Stimulated activated CD8-positive, alpha-beta memory T cell treated with anti-CD3 and anti-CD28 coated beads, Interleukin-7, amount 100 ng/mL, for 1 hour (primary cell): Measurements from ENCODE around the gene CYBC1.

Source experiments
- DNase-seq, 2 donors: peaks; one replicate each; pipeline ENCODE4 v3.0.0-alpha.2; 2020; ENCODE audit warnings: low read depth in 2 of 2

The CYBC1 gene

GRCh38 chr17:82447876-82448275 is 2.7 kb downstream of the CYBC1 start:
- DNase-seq: no peak

- DNase-seq: no peak
Measured at GRCh38 chr17:82446649-82447048, 3.9 kb downstream of the CYBC1 start.

- DNase-seq: no peak
Measured at GRCh38 chr17:82446124-82446523, 4.4 kb downstream of the CYBC1 start.

- no peak for DNase-seq
Measured at GRCh38 chr17:82445542-82445941, 5.0 kb downstream of the CYBC1 start.

GRCh38 chr17:82444941-82445521 is 5.5 kb downstream of the CYBC1 start:
- no peak for DNase-seq

- no peak for DNase-seq
Measured at GRCh38 chr17:82444284-82444893, 6.2 kb downstream of the CYBC1 start.

GRCh38 chr17:82443465-82444283 is 6.9 kb downstream of the CYBC1 start:
- DNase-seq: no peak

GRCh38 chr17:82442643-82443464 is 7.7 kb downstream of the CYBC1 start:
- no peak for DNase-seq

GRCh38 chr17:82441691-82442487 is 8.7 kb downstream of the CYBC1 start:
- DNase-seq: no peak

- DNase-seq: no peak
Measured at GRCh38 chr17:82440991-82441627, 9.4 kb downstream of the CYBC1 start.

- DNase-seq: no peak
Measured at GRCh38 chr17:82440469-82440981, 10.0 kb downstream of the CYBC1 start.

- no peak for DNase-seq
Measured at GRCh38 chr17:82439829-82440365, 10.7 kb downstream of the CYBC1 start.

GRCh38 chr17:82439194-82439828 is 11.2 kb downstream of the CYBC1 start:
- no peak for DNase-seq

- no peak for DNase-seq
Measured at GRCh38 chr17:82438401-82439193, 12.0 kb downstream of the CYBC1 start.

- DNase-seq: no peak
Measured at GRCh38 chr17:82437325-82437668, 13.3 kb downstream of the CYBC1 start.

GRCh38 chr17:82436601-82437324 is 13.8 kb downstream of the CYBC1 start:
- no peak for DNase-seq

- no peak for DNase-seq
Measured at GRCh38 chr17:82435601-82436583, 14.7 kb downstream of the CYBC1 start.
